Frontal cortex (tissue), 4 donors: ENCODE data around the gene COL5A2. TPM values are rescaled to one million over a fixed set of nuclear protein-coding genes. Genes with fewer than 3 reads are reported as not detected.

ENCODE experiments used
- DNase-seq, 2 donors: peaks; one replicate each; pipeline ENCODE4 v3.0.0; 2012; ENCODE audit warnings: low spot score in 2 of 2
- FAIRE-seq: peaks from 2 replicates; lab custom pipeline; 2012; peaks lifted over from hg19 to GRCh38; lab: Jason Lieb, UNC
- total RNA-seq: library from RNA; depleted of rRNA; stranded (reverse); fragments of >200 nt; gene quantifications from one replicate; pipeline ENCODE4 v1.2.3, GENCODE V29; 2014
- donor health status: control.
- donor health status: control.
- donor health status: control.

COL5A2 gene
- total RNA-seq, 1 donor from 2014 or later = 19.2 TPM

DNA sequence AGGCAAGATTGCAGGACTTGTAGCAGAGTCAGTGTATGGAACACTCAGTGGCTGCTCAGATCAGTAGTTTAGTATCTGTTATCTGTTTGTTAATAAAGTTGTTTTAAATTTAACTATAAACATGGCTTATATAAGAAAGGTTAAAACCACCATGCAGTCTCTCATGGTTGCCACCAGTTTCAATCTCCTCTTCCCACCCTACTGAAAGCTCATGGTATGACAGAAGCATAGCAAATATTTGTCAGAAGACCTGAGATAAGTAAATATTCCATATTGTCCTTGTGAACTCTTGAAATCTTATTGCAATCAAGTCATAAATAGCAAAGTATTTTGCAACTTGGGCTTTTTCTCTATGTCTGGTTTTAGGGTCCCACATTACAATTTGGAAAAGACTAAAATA is 2.1 kb upstream of the COL5A2 start:
- no peak for FAIRE-seq

GRCh38 chr2:189178726-189179569 is 613 bp downstream of the COL5A2 start:
- no peak for DNase-seq
- FAIRE-seq = no peak

More for the DNA sequence above, 2.1 kb upstream of the COL5A2 start:
- no peak for DNase-seq

DNA sequence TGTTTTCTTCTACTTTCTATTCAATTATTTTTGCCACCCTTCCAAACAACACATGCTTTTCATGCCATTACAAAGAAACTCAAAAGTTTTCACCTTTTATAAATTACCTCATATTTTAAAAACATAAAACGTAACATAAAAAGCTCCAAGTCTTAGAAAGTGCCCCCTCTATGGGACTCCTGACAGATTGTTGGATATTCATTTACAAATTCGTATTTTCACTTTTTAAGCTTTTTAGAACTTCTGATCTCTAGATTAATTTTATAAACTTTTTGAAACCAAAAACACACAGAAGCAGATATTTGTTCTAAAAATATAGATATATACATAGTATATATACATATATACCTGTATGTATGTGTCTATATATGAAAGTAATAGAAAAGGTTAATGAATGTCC is 1.5 kb downstream of the COL5A2 start:
- FAIRE-seq = peak; percentile 33

DNA sequence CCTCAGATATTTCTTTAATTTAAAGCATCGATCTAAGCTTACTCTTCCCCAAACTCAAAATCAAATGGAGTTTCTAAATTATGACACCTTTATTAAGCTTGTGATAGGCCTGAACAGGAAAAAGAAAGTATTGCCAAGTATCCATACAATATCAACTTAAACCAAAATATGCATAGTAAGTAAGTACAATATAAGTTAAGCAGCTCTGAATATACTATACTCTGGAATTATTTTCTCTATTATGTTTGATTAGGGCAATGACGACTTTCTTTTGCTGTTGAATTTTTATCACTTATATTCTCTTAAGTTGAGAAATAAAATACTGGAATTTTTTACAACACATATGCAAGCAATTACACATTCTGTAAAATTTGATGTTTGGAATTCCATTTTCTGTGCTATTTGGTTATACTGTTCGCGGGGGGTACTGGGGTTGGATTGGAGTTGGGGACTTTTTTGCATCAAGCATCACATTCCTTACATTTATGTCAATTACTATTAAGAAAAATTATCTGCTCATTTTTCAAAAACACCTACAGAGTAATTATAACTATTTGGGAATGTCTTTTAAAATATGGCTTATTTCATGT is 2.2 kb downstream of the COL5A2 start:
- DNase-seq (no peak), FAIRE-seq (no peak)

More for the DNA sequence above, 1.5 kb downstream of the COL5A2 start:
- no peak for DNase-seq

GRCh38 chr2:189176516-189176915 is 3.0 kb downstream of the COL5A2 start:
- FAIRE-seq (no peak), DNase-seq (no peak)

DNA sequence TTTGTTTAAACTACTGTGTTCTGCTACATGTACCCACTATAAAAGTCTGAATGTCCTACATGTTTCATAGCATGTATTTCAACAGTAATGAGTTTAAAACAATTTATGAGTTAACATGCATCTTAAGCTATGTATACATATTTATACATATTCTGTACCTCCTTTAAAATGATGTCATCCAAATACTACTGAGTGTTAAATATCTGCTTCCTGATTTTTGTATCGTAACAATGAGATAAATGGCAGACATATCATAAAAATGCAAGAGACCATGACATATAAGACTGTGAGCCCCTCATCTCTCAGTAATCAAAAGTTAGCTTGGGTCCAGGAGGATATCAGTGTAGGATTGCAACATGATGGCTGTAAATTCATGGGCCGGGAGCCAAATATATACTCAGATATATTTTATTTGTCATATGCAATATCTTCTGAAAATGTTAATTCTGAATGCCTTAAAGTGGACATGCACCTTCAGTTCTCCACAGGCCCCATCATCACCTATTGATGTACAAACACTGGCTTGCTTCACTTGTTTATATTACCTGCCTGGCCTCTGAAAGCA is 3.6 kb downstream of the COL5A2 start:
- no peak for FAIRE-seq

GRCh38 chr2:189171956-189172609 is 7.5 kb downstream of the COL5A2 start:
- no peak for FAIRE-seq
- no peak for DNase-seq

More for the DNA sequence above, 3.6 kb downstream of the COL5A2 start:
- DNase-seq = no peak

DNA sequence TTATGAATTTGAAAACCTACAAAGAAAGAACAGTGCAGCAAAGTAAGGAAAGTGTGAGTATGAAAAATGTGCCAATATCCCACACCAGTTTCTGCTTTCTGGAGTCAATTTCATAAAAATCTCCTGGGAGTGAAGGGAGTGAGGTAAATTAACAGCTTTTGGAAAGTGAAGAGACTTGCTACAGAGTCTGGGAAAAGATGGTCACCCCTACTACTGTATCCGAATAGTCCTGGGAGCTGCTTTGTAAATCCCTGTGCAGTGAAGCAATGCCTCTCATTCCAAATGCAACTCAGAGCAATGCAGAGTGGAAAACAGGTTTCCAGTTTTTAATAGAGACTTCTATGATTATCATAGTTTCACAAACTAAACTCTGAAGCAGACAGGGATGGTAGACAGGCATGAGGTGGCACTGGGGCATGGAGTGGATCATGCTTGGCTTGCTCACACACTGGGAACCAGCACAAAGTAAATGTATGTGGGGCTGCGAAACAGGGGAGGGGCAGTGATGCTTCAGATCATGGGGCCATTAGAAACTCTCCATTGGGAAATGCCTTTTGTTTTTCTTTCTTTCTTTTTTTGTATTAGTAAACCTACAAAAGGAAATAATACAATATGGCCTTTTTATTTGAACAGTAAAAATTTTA is 10.6 kb downstream of the COL5A2 start:
- no peak for FAIRE-seq

DNA sequence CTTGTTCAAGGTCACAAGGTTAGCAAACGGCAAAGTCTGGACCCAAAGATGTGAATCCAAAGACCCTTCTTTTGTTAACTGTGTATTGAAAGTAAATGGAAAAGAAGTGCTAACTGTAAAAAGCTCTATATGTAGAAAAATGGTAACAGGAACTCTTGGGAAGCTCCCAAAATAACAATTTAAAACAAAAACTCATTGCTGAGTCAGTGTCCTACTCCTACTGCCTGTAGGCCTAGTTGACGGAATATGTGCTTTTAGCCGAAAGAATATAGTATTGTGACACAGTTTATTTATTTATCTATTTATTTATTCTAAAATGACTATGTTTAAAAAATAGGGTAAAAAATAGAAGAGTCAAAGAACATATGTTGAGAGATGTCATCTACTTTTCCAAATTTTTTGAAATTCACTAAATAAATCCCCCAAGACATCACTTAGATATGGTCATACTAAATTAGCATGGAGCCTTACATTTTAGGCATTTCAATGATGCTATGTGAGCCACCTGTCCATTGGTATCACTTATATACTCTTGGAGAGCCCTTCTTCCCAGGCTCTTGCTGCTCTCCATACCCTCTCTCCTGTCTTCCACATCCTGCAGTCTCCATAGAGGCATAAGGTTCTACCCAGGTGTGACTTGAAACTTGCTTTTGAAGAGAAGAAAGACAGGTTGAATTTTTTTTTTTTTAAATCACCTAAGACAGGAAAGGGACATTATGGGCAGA is 13.7 kb downstream of the COL5A2 start:
- FAIRE-seq (no peak), DNase-seq (no peak)

More for the DNA sequence above, 10.6 kb downstream of the COL5A2 start:
- no peak for DNase-seq

- DNase-seq = no peak
- no peak for FAIRE-seq
These were observed 14.8 kb downstream of the COL5A2 start for GRCh38 chr2:189164746-189165145.

GRCh38 chr2:189163889-189164288 is 15.7 kb downstream of the COL5A2 start:
- DNase-seq (no peak), FAIRE-seq (no peak)

- DNase-seq (no peak), FAIRE-seq (no peak)
These were observed 17.0 kb downstream of the COL5A2 start for GRCh38 chr2:189162566-189162965.

DNA sequence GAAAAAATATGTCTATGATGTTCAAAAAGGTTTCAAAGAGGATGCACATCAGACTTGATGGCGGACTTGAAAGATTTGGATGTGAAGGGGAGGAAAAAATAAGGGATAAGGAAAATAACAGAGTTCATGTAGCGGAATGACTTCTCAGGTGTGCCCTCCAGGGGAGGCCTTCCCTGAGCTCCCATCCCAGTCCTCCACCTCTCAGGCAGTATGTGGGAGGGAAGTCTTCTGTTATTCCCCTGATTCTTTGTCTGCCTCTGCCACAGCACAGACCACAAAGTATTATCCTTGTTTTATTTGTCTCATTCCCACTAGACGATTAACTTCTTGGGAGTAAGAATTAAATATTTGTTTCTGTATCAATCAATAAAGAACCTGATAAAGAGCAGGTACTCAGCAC is 17.7 kb downstream of the COL5A2 start:
- FAIRE-seq (no peak), DNase-seq (no peak)

DNA sequence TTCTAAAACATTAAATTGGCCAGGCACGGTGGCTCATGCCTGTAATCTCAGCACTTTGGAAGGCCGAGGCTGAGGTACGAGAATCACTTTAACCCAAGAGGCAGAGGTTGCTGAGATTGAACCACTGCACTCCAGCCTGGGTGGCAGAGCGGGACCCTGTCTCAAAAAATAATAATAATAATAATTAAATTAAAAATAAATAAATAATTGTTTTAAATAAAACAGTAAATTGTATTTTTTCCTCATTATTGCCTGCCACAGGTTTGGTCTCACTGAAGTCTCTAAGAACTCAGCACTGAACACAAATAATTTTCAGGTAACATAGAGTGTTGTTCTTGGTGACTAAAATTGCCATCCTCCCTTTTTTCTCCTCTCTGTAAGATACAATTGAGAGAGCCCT is 19.8 kb downstream of the COL5A2 start:
- FAIRE-seq (no peak), DNase-seq (no peak)

DNA sequence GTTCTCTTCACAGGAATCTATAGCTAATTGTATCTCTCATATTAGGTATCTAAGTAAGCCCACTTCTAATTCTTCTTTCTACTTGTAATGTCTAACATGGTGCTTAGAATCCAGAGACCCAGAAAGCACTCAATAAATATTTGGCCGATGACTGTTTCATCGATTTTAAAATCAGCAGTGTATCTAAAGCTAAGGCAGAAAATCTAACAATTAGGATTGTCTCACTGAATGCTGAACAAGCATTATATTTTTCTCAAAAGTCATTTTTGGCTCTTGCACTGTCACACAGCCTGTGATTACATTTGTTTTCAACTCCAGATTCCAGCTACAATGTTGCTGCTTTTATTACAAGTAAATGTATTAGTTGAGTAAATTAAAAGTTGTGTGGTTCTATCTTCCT is 20.3 kb downstream of the COL5A2 start:
- FAIRE-seq = no peak
- no peak for DNase-seq

GRCh38 chr2:189157939-189158338 is 21.6 kb downstream of the COL5A2 start:
- DNase-seq = no peak
- FAIRE-seq = no peak

GRCh38 chr2:189157456-189157855 is 22.1 kb downstream of the COL5A2 start:
- DNase-seq = no peak
- no peak for FAIRE-seq

DNA sequence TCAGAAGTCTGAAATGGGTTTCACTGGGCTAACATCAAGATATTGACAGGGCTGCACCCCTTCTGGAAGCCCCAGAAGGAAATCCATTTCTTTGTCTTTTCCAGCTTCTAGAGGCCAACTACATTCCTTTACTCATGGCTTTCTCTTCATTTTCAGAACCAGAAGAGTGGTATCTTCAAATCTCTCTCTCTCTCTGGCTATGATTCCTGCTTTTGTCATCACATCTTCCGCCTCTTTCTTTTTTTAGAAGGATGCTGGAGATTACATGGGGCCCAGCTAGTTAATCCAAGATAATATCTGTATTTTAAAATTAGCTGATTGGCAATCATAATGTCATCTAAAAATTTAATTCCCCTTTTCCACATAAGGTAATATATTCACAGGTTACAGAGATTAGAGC is 23.8 kb downstream of the COL5A2 start:
- DNase-seq (no peak), FAIRE-seq (no peak)

- no peak for DNase-seq
- no peak for FAIRE-seq
These were observed 25.9 kb downstream of the COL5A2 start for GRCh38 chr2:189153619-189154018.

- FAIRE-seq (no peak), DNase-seq (no peak)
These were observed 27.1 kb downstream of the COL5A2 start for GRCh38 chr2:189152483-189152882.
